ENCODE data around the gene RALB. TPM values are rescaled to one million over a fixed set of nuclear protein-coding genes. Genes with fewer than 3 reads are reported as not detected.

RALB gene
- polyA plus RNA-seq, 1 donor (not counting 4 experiments of a cell fraction or from before 2014, with no cell fraction given), result 80.8 TPM

GRCh38 chr2:120314690-120315366, 62.2 kb downstream of the RALB start:
- H3K9me3 ChIP-seq (ENCODE audit: control insufficient read depth, low read depth, low read length), result no peaks in the 10 kb centered on the region
- H2AFZ ChIP-seq (ENCODE audit: control insufficient read depth, low read length), result no peak overlapping the region
- no peak for DNase-seq (ENCODE audit: low read depth, low spot score)
- H3K4me3 ChIP-seq (ENCODE audit: control insufficient read depth in 2 of 3, extremely low read depth in 1 of 3, insufficient read depth in 2 of 3, low read depth in 1 of 3, low read length in 3 of 3), result no peak overlapping the region
- no peak overlapping the region for H3K9ac ChIP-seq (ENCODE audit: control insufficient read depth, extremely low read depth, insufficient read depth, low read length)
- no peaks in the 10 kb centered on the region for H4K20me1 ChIP-seq (ENCODE audit: control insufficient read depth, extremely low read depth, insufficient read depth, low read length)
- no peak for FAIRE-seq
- H3K4me1 ChIP-seq (ENCODE audit: control insufficient read depth, extremely low read depth, insufficient read depth, low read length), result peaks cover 8% of the 10 kb centered on the region
- dilution Hi-C loops (cut with MboI; ENCODE audit: extremely low pct_ligation_motif_present, low sequenced_read_pairs), result no loop called here
- H3K4me2 ChIP-seq (ENCODE audit: control insufficient read depth, extremely low read depth, insufficient read depth, low read depth, low read length), result no peak overlapping the region
- no peaks in the 10 kb centered on the region for H3K79me2 ChIP-seq (ENCODE audit: control insufficient read depth, insufficient read depth, low read length)
- TF ChIP-seq EZH2 (IDR thresholded peaks at IDR 0.05; ENCODE audit: low read length) (no peak), CTCF (optimal IDR thresholded peaks at IDR 0.05 in 1 of 3, IDR thresholded peaks at IDR 0.05 in 1 of 3, conservative IDR thresholded peaks at IDR 0.05 in 1 of 3; ENCODE audit: extremely low read depth in 1 of 3, insufficient read depth in 2 of 3, low read length in 3 of 3) (no peak)
- no peak overlapping the region for H3K27ac ChIP-seq (ENCODE audit: control insufficient read depth, insufficient read depth, low read length)
- H3K9me1 ChIP-seq (ENCODE audit: control insufficient read depth, extremely low read depth, insufficient read depth, low read length), result no peaks in the 10 kb centered on the region
- no peaks in the 10 kb centered on the region for H3K27me3 ChIP-seq (ENCODE audit: control insufficient read depth, extremely low read depth, insufficient read depth, low read length)
- H3K36me3 ChIP-seq (ENCODE audit: control insufficient read depth in 2 of 2, extremely low read depth in 1 of 2, insufficient read depth in 2 of 2, low read length in 2 of 2), result no peaks in the 10 kb centered on the region

- no peak overlapping the region for H3K4me2 ChIP-seq (ENCODE audit: control insufficient read depth, extremely low read depth, insufficient read depth, low read depth, low read length)
- H4K20me1 ChIP-seq (ENCODE audit: control insufficient read depth, extremely low read depth, insufficient read depth, low read length), result peaks cover 2% of the 10 kb centered on the region
- no peaks in the 10 kb centered on the region for H3K27me3 ChIP-seq (ENCODE audit: control insufficient read depth, extremely low read depth, insufficient read depth, low read length)
- H3K9me1 ChIP-seq (ENCODE audit: control insufficient read depth, extremely low read depth, insufficient read depth, low read length), result no peaks in the 10 kb centered on the region
- dilution Hi-C loops (cut with MboI; ENCODE audit: extremely low pct_ligation_motif_present, low sequenced_read_pairs), result no loop called here
- no peak overlapping the region for H3K4me3 ChIP-seq (ENCODE audit: control insufficient read depth in 2 of 3, extremely low read depth in 1 of 3, insufficient read depth in 2 of 3, low read depth in 1 of 3, low read length in 3 of 3)
- no peaks in the 10 kb centered on the region for H3K79me2 ChIP-seq (ENCODE audit: control insufficient read depth, insufficient read depth, low read length)
- no peak for FAIRE-seq
- TF ChIP-seq EZH2 (IDR thresholded peaks at IDR 0.05; ENCODE audit: low read length) (no peak), CTCF (optimal IDR thresholded peaks at IDR 0.05 in 1 of 3, IDR thresholded peaks at IDR 0.05 in 1 of 3, conservative IDR thresholded peaks at IDR 0.05 in 1 of 3; ENCODE audit: extremely low read depth in 1 of 3, insufficient read depth in 2 of 3, low read length in 3 of 3) (no peak)
- no peak overlapping the region for H3K27ac ChIP-seq (ENCODE audit: control insufficient read depth, insufficient read depth, low read length)
- no peak for DNase-seq (ENCODE audit: low read depth, low spot score)
- no peaks in the 10 kb centered on the region for H3K9me3 ChIP-seq (ENCODE audit: control insufficient read depth, low read depth, low read length)
- H3K4me1 ChIP-seq (ENCODE audit: control insufficient read depth, extremely low read depth, insufficient read depth, low read length), result peaks cover 14% of the 10 kb centered on the region
- no peak overlapping the region for H2AFZ ChIP-seq (ENCODE audit: control insufficient read depth, low read length)
- H3K9ac ChIP-seq (ENCODE audit: control insufficient read depth, extremely low read depth, insufficient read depth, low read length), result no peak overlapping the region
- H3K36me3 ChIP-seq (ENCODE audit: control insufficient read depth in 2 of 2, extremely low read depth in 1 of 2, insufficient read depth in 2 of 2, low read length in 2 of 2), result no peaks in the 10 kb centered on the region
These were observed 62.8 kb downstream of the RALB start for GRCh38 chr2:120315367-120316033.
